GM12878 (cell line): ENCODE results near the gene PDE1C. TPM values are rescaled to one million over a fixed set of nuclear protein-coding genes. Genes with fewer than 3 reads are reported as not detected.
A peak's percentile ranks its signal among the peaks of the same experiment; 100 is the strongest.

Experiments used
- ATAC-seq: fragments of 200-7000 bp; cut with Tn5 transposase; 3 replicates; pipeline ENCODE4 v1.9.1; 2020; ENCODE audit warnings: mild to moderate bottlenecking, moderate library complexity
- BruUV-seq: library from RNA; stranded (reverse); fragments of 400-500 nt; replicated peaks from 2 replicates; lab custom pipeline; 2021; lab: Mats Ljungman, UMichigan
- CTCF ChIA-PET: fragments of 300-600 bp; sonication (Branson Sonifier 250); formaldehyde crosslinking; extraction: SDS; loops from one replicate; lab custom pipeline; 2021; ENCODE audit warnings: inconsistent platforms; lab: Yijun Ruan, JAX
- POLR2A ChIA-PET: fragments of 350-600 bp; formaldehyde crosslinking; extraction: SDS; loops from one replicate; lab custom pipeline; 2021; ENCODE audit warnings: inconsistent platforms; lab: Charles Lee
- RAD21 ChIA-PET: fragments of 300-600 bp; sonication (Branson Sonifier 250); formaldehyde crosslinking; loops from one replicate; lab custom pipeline; 2023; ENCODE audit warnings: antibody characterized with exemption; ENCODE audit not compliant: unreplicated experiment; lab: Charles Lee
- SMC1A ChIA-PET: fragments of 300-600 bp; sonication (Branson Sonifier 250); formaldehyde crosslinking; loops from one replicate; lab custom pipeline; 2023; ENCODE audit not compliant: unreplicated experiment, uncharacterized antibody; lab: Charles Lee
- DNase-seq: peaks from one replicate; pipeline ENCODE4 v3.0.0-alpha.2; 2011; ENCODE audit warnings: low read depth, low spot score
- FAIRE-seq: peaks from 3 replicates; lab custom pipeline; 2011; peaks lifted over from hg19 to GRCh38; lab: Jason Lieb, UNC
- H2AFZ ChIP-seq: 2 replicates; pipeline ENCODE4 v1.6.0; 2011; ENCODE audit warnings: low read depth, low read length, control low read depth; ENCODE audit not compliant: control insufficient read depth
- H3K27ac ChIP-seq: 2 replicates; pipeline ENCODE4 v1.5.1; 2011; ENCODE audit warnings: control low read depth; ENCODE audit not compliant: control insufficient read depth, insufficient read depth
- H3K27me3 ChIP-seq, 2 experiments: replicated peaks in 1 of 2; 2 replicates each; pipeline versions ENCODE4 v1.6.0 to v1.6.1; 2011; ENCODE audit warnings: low read length in 1 of 2; ENCODE audit not compliant: control insufficient read depth in 2 of 2, insufficient read depth in 2 of 2
- H3K36me3 ChIP-seq, 2 experiments: 2 replicates each; pipeline ENCODE4 v1.5.1; 2011; ENCODE audit warnings: low read length in 1 of 2; ENCODE audit not compliant: control insufficient read depth in 2 of 2, insufficient read depth in 2 of 2
- H3K4me1 ChIP-seq: 2 replicates; pipeline ENCODE4 v1.6.1; 2011; ENCODE audit warnings: mild to moderate bottlenecking, low read length, moderate library complexity, mixed read lengths; ENCODE audit not compliant: control insufficient read depth, insufficient read depth
- H3K4me2 ChIP-seq: 2 replicates; pipeline ENCODE4 v1.6.0; 2011; ENCODE audit warnings: control low read depth; ENCODE audit not compliant: control insufficient read depth, insufficient read depth
- H3K4me3 ChIP-seq: fragments of 200-600 bp; sonication (generic); 2 replicates; pipeline ENCODE4 v1.5.1; 2016
- H3K79me2 ChIP-seq: 2 replicates; pipeline ENCODE4 v1.6.0; 2011; ENCODE audit warnings: low read length; ENCODE audit not compliant: control insufficient read depth, insufficient read depth
- H3K9ac ChIP-seq: 2 replicates; pipeline ENCODE4 v1.8.0; 2011; ENCODE audit warnings: low read length, control low read depth, mixed read lengths; ENCODE audit not compliant: control insufficient read depth, insufficient read depth
- H3K9me3 ChIP-seq: replicated peaks from 3 replicates; pipeline ENCODE4 v1.5.1; 2011; ENCODE audit warnings: mild to moderate bottlenecking, low read length; ENCODE audit not compliant: control insufficient read depth, insufficient read depth
- H4K20me1 ChIP-seq: 2 replicates; pipeline ENCODE4 v1.6.0; 2011; ENCODE audit not compliant: control insufficient read depth, insufficient read depth
- ATF7 ChIP-seq: fragments of 450-650 bp; IDR thresholded peaks from 2 replicates; pipeline ENCODE4 v1.6.1; 2016; ENCODE audit warnings: low read depth, mild to moderate bottlenecking
- BCL11A ChIP-seq: IDR thresholded peaks from 2 replicates; pipeline ENCODE4 v1.6.1; 2011; ENCODE audit warnings: low read depth, low read length
- BHLHE40 ChIP-seq, 2 experiments: fragments of 450-650 bp in 1 of 2; IDR thresholded peaks; 2 replicates each; pipeline ENCODE4 v1.6.1; 2011 to 2017; ENCODE audit warnings: low read depth in 2 of 2, borderline replicate concordance in 1 of 2, improper control_type of control experiment in 1 of 2, low read length in 1 of 2, mild to moderate bottlenecking in 1 of 2
- CREM ChIP-seq: IDR thresholded peaks from 2 replicates; pipeline ENCODE4 v1.6.1; 2014; ENCODE audit warnings: antibody characterized with exemption, low read depth
- EP300 ChIP-seq, 2 experiments: fragments of 150-350 bp in 1 of 2; IDR thresholded peaks; 2 replicates each; pipeline ENCODE4 v1.6.1; 2011 to 2012; ENCODE audit warnings: low read depth in 2 of 2, low read length in 2 of 2, borderline replicate concordance in 1 of 2, improper control_type of control experiment in 1 of 2, inconsistent platforms in 1 of 2; ENCODE audit not compliant: control insufficient read depth in 1 of 2
- FOS ChIP-seq: IDR thresholded peaks from 3 replicates; pipeline ENCODE4 v1.6.1; 2011; ENCODE audit warnings: borderline replicate concordance; ENCODE audit not compliant: insufficient read length; ENCODE audit errors: extremely low read depth
- MTA2 ChIP-seq: fragments of 450-650 bp; IDR thresholded peaks from 2 replicates; pipeline ENCODE4 v1.6.1; 2016; ENCODE audit warnings: low read depth, mild to moderate bottlenecking, moderate library complexity
- NR2F1 ChIP-seq: fragments of 450-650 bp; conservative IDR thresholded peaks from 2 replicates; pipeline ENCODE4 v1.6.1; 2017; ENCODE audit warnings: mild to moderate bottlenecking
- POU2F2 ChIP-seq: IDR thresholded peaks from 3 replicates; pipeline ENCODE4 v1.6.1; 2011; ENCODE audit warnings: low read depth, mild to moderate bottlenecking, low read length, borderline replicate concordance
- RB1 ChIP-seq: fragments of 450-650 bp; formaldehyde crosslinking; IDR thresholded peaks from 2 replicates; pipeline ENCODE4 v1.6.1; 2017; ENCODE audit warnings: mild to moderate bottlenecking, borderline replicate concordance
- RFX5 ChIP-seq: IDR thresholded peaks from 2 replicates; pipeline ENCODE4 v1.6.1; 2011; ENCODE audit warnings: low read depth, low read length, improper control_type of control experiment
- WGBS: methylation state at CpG from one replicate; pipeline ENCODE4 v1.1.6; 2016; ENCODE audit warnings: low lambda C conversion rate; ENCODE audit not compliant: insufficient replicate concordance, insufficient coverage; ENCODE audit errors: missing lambda C conversion rate; 5-methylcytosine and 5-hydroxymethylcytosine counted together
- in situ Hi-C: fragments of 300-500 bp; cut with MboI; formaldehyde crosslinking; loops from 9 replicates; pipeline ENCODE4 v1.14.3; 2018; ENCODE audit warnings: mixed read lengths
- intact Hi-C: fragments of 100-400 bp; cut with micrococcal nuclease; formaldehyde crosslinking; loops from one replicate; pipeline ENCODE4 v1.14.2; 2022; ENCODE audit not compliant: unreplicated experiment
- polyA plus RNA-seq, 11 experiments: library from polyadenylated mRNA; depleted of rRNA in 4 of 11; unstranded in 6 of 11; stranded (reverse) in 5 of 11; fragments of >200 nt; fragmentation: Nextera tagmentation in 4 of 11; fragmentation: Illumina TruSeq in 1 of 11; extraction: Ambion mirVana in 4 of 11; extraction: Trizol in 1 of 11; gene quantifications; 1 replicate in 1 of 11; 2 replicates in 10 of 11; pipeline versions ENCODE4 v1.2.1 to v1.2.3, GENCODE V29; 2011 to 2016; ENCODE audit warnings: inconsistent platforms in 2 of 11, missing spikeins in 2 of 11, low read depth in 1 of 11
- total RNA-seq, 4 experiments: library from RNA; depleted of rRNA in 3 of 4; stranded (reverse); fragments of >200 nt in 3 of 4; fragmentation: Illumina TruSeq in 1 of 4; extraction: Trizol in 1 of 4; gene quantifications; 2 replicates each; pipeline versions ENCODE4 v1.2.1 to v1.2.3, GENCODE V29; 2013 to 2021

PDE1C gene
- total and polyA plus RNA-seq, 10 of the 15 experiments (the other 5 are each of a cell fraction or from before 2014, with no cell fraction given): 0.29 to 2.3 (median 0.70) TPM

- H4K20me1 ChIP-seq: no peaks in the 10 kb centered on the region
- H2AFZ ChIP-seq: no peak overlapping the region
- ChIA-PET SMC1A (interaction anchor here (0.9 to 1.5 kb wide), 5 partner anchors 8 to 166 kb away, joined by 3 to 5 read pairs (median 4); no protein-coding TSS in a partner anchor), CTCF (interaction anchor here (1.1 kb wide), 1 partner anchor 262 kb away, joined by 3 read pairs; no protein-coding TSS in a partner anchor), POLR2A (no interaction called here)
- no peak overlapping the region for H3K27ac ChIP-seq
- H3K9me3 ChIP-seq: no peaks in the 10 kb centered on the region
- WGBS: 0% methylated on average over 3 of the region's 3 CpGs
- H3K79me2 ChIP-seq: no peaks in the 10 kb centered on the region
- FAIRE-seq (no peak), DNase-seq (no peak)
- H3K27me3 ChIP-seq: no peaks in the 10 kb centered on the region
- no peak overlapping the region for H3K4me3 ChIP-seq
- H3K4me1 ChIP-seq: no peaks in the 10 kb centered on the region
- no peak overlapping the region for H3K9ac ChIP-seq
- BruUV-seq: no TSS peak
- intact Hi-C loops: no loop called here
- TF ChIP-seq RB1: no peak
- peak; percentile 45; the same call in 1 of the 3 replicates for TF ChIP-seq POU2F2
- 0 out of 4 replicates have a peak, but pooled peaks of 1 of the 2 experiments have one; percentile 13 for TF ChIP-seq BHLHE40 (IDR thresholded peaks at IDR 0.05; ENCODE audit: borderline replicate concordance in 1 of 2, low read depth in 2 of 2, low read length in 1 of 2)
- TF ChIP-seq RFX5: peak; percentile 84
- no peak for TF ChIP-seq FOS
- peak; percentile 48; the same call in 1 of the 2 replicates for TF ChIP-seq MTA2
- TF ChIP-seq ATF7: peak; percentile 59; the same call in 1 of the 2 replicates
- TF ChIP-seq BCL11A: 0 out of 2 replicates have a peak, but pooled peaks have one; percentile 37
- 0 out of 2 replicates have a peak, but pooled peaks have one; percentile 18 for TF ChIP-seq CREM
- peak in 1 of 2 experiments; percentile 35; a peak in 1 of 4 replicates for TF ChIP-seq EP300 (IDR thresholded peaks at IDR 0.05; ENCODE audit: borderline replicate concordance in 1 of 2, control insufficient read depth in 1 of 2, low read depth in 2 of 2, low read length in 2 of 2)
- TF ChIP-seq NR2F1: peak; percentile 36; the same call in 1 of the 2 replicates
- TF ChIP-seq, all 136 proteins: peak for 9
- no peak overlapping the region for H3K4me2 ChIP-seq
- in situ Hi-C loops: no loop called here
- ATAC-seq: peak; percentile 87
- no peaks in the 10 kb centered on the region for H3K36me3 ChIP-seq
- RAD21 ChIA-PET: no interaction called here
Observed at GRCh38 chr7:32043688-32044087, 26.5 kb downstream of the PDE1C start.
